HCT116 (cell line): ENCODE results near the gene PDE2A. TPM values are rescaled to one million over a fixed set of nuclear protein-coding genes. Genes with fewer than 3 reads are reported as not detected.

Experiments
- ATAC-seq: fragments of 200-7000 bp; cut with Tn5 transposase; 2 replicates; pipeline ENCODE4 v1.9.1; 2020; ENCODE audit warnings: mild to moderate bottlenecking, moderate library complexity
- BruUV-seq: library from RNA; stranded (reverse); fragments of 400-500 nt; replicated peaks from 2 replicates; lab custom pipeline; 2021; lab: Mats Ljungman, UMichigan
- CTCF ChIA-PET: fragments of 300-600 bp; sonication (Branson Sonifier 250); formaldehyde crosslinking; loops from one replicate; lab custom pipeline; 2021; ENCODE audit warnings: antibody characterized with exemption; lab: Charles Lee
- POLR2A ChIA-PET: fragments of 300-600, 350-600 bp; sonication (Branson Sonifier 250); formaldehyde crosslinking; loops from one replicate; lab custom pipeline; 2021; ENCODE audit warnings: antibody characterized with exemption; lab: Charles Lee
- RAD21 ChIA-PET, 2 experiments: fragments of 300-600 bp; sonication (Branson Sonifier 250); formaldehyde crosslinking; loops; one replicate each; lab custom pipeline; 2023; ENCODE audit warnings: low total read pairs in 2 of 2; ENCODE audit not compliant: uncharacterized antibody in 2 of 2, unreplicated experiment in 2 of 2, low non-redundant PET in 1 of 2; lab: Charles Lee
- DNase-seq: peaks from one replicate; pipeline ENCODE4 v3.0.0-alpha.2; 2010; ENCODE audit warnings: low read depth, low spot score
- H2AFZ ChIP-seq: fragments of 200-600 bp; shearing (Covaris generic), sonication (generic); 2 replicates; pipeline ENCODE4 v1.6.1; 2017; ENCODE audit warnings: low read depth, mixed run types, mixed read lengths, antibody characterized with exemption, low read length; ENCODE audit not compliant: poor library complexity, severe bottlenecking
- H3K27ac ChIP-seq: 2 replicates; pipeline ENCODE4 v1.5.1; 2012; ENCODE audit warnings: low read depth, low read length
- H3K27me3 ChIP-seq: fragments of 200-600 bp; sonication (generic); 2 replicates; pipeline ENCODE4 v1.6.1; 2016; ENCODE audit warnings: mixed run types, low read length, mixed read lengths; ENCODE audit not compliant: insufficient read depth
- H3K36me3 ChIP-seq, 2 experiments: fragments of 200-500 bp in 1 of 2; fragments of 200-600 bp in 1 of 2; sonication (Bioruptor generic) in 1 of 2; sonication (generic) in 1 of 2; 2 replicates each; pipeline versions ENCODE4 v1.5.1 to v1.6.1; 2014 to 2016; ENCODE audit warnings: low read length in 2 of 2, inconsistent platforms in 1 of 2, mixed read lengths in 1 of 2, mixed run types in 1 of 2; ENCODE audit not compliant: insufficient read depth in 2 of 2, control insufficient read depth in 1 of 2
- H3K4me1 ChIP-seq, 2 experiments: fragments of 200-600 bp in 1 of 2; sonication (generic) in 1 of 2; 2 replicates each; pipeline versions ENCODE4 v1.5.1 to v1.6.1; 2012 to 2017; ENCODE audit warnings: low read length in 2 of 2, inconsistent platforms in 1 of 2, mild to moderate bottlenecking in 1 of 2, mixed read lengths in 1 of 2, mixed run types in 1 of 2, moderate library complexity in 1 of 2; ENCODE audit not compliant: insufficient read depth in 2 of 2, control insufficient read depth in 1 of 2
- H3K4me2 ChIP-seq: fragments of 200-600 bp; sonication (generic); 2 replicates; pipeline ENCODE4 v1.6.1; 2017; ENCODE audit warnings: mixed run types, low read length, mixed read lengths
- H3K4me3 ChIP-seq, 2 experiments: fragments of 200-600 bp in 1 of 2; sonication (generic) in 1 of 2; replicated peaks in 1 of 2; 2 replicates each; pipeline ENCODE4 v1.5.1; 2011 to 2016; ENCODE audit warnings: low read length in 2 of 2, control low read depth in 1 of 2, low read depth in 1 of 2, mild to moderate bottlenecking in 1 of 2, mixed read lengths in 1 of 2, mixed run types in 1 of 2
- H3K79me2 ChIP-seq: fragments of 200-600 bp; sonication (generic); 2 replicates; pipeline ENCODE4 v1.6.1; 2017; ENCODE audit warnings: mild to moderate bottlenecking, mixed run types, low read length, moderate library complexity, mixed read lengths; ENCODE audit not compliant: insufficient read depth
- H3K9ac ChIP-seq: fragments of 200-600 bp; sonication (generic); 2 replicates; pipeline ENCODE4 v1.6.1; 2016; ENCODE audit warnings: low read length, mixed read lengths
- H3K9me2 ChIP-seq: fragments of 200-600 bp; sonication (generic), shearing (Covaris generic); 2 replicates; pipeline ENCODE4 v1.6.1; 2017; ENCODE audit warnings: mixed run types, mild to moderate bottlenecking, moderate library complexity; ENCODE audit not compliant: insufficient read depth
- H3K9me3 ChIP-seq, 2 experiments: fragments of 200-500 bp in 1 of 2; fragments of 200-600 bp in 1 of 2; sonication (Bioruptor generic) in 1 of 2; sonication (generic) in 1 of 2; 2 replicates each; pipeline ENCODE4 v1.6.1; 2014 to 2017; ENCODE audit warnings: low read length in 2 of 2, mixed read lengths in 2 of 2, inconsistent platforms in 1 of 2, low read depth in 1 of 2, mild to moderate bottlenecking in 1 of 2, mixed run types in 1 of 2, moderate library complexity in 1 of 2; ENCODE audit not compliant: control insufficient read depth in 1 of 2, insufficient read depth in 1 of 2
- H4K20me1 ChIP-seq: fragments of 200-600 bp; sonication (generic), shearing (Covaris generic); 2 replicates; pipeline ENCODE4 v1.6.1; 2017; ENCODE audit warnings: mixed run types, mild to moderate bottlenecking, moderate library complexity; ENCODE audit not compliant: insufficient read depth
- CEBPB ChIP-seq: IDR thresholded peaks from 2 replicates; pipeline ENCODE4 v1.6.1; 2012; ENCODE audit warnings: low read depth
- EGR1 ChIP-seq: IDR thresholded peaks from 2 replicates; pipeline ENCODE4 v1.6.1; 2012; ENCODE audit warnings: low read depth
- EZH2 ChIP-seq: fragments of 200-600 bp; sonication (generic); IDR thresholded peaks from 2 replicates; pipeline ENCODE4 v1.6.1; 2017; ENCODE audit warnings: antibody characterized with exemption, mixed run types
- EZH2phosphoT487 ChIP-seq: fragments of 200-600 bp; IDR thresholded peaks from 2 replicates; pipeline ENCODE4 v1.6.1; 2018; ENCODE audit warnings: antibody characterized with exemption, borderline replicate concordance
- FOSL1 ChIP-seq: IDR thresholded peaks from 2 replicates; pipeline ENCODE4 v1.6.1; 2012; ENCODE audit warnings: low read depth
- JUND ChIP-seq: IDR thresholded peaks from 2 replicates; pipeline ENCODE4 v1.6.1; 2012
- POLR2A ChIP-seq: IDR thresholded peaks from 2 replicates; pipeline ENCODE4 v1.7.0; 2011; ENCODE audit warnings: borderline replicate concordance; ENCODE audit not compliant: insufficient read depth, insufficient read length; ENCODE audit errors: extremely low read depth
- RAD21 ChIP-seq: IDR thresholded peaks from 2 replicates; pipeline ENCODE4 v1.6.1; 2012; ENCODE audit warnings: low read depth, mild to moderate bottlenecking
- SIN3A ChIP-seq: IDR thresholded peaks from 2 replicates; pipeline ENCODE4 v1.6.1; 2012; ENCODE audit warnings: low read depth
- SP1 ChIP-seq: IDR thresholded peaks from 2 replicates; pipeline ENCODE4 v1.6.1; 2012; ENCODE audit warnings: low read depth
- SRF ChIP-seq: IDR thresholded peaks from 2 replicates; pipeline ENCODE4 v1.6.1; 2012; ENCODE audit warnings: low read depth
- TCF7L2 ChIP-seq: IDR thresholded peaks from 2 replicates; pipeline ENCODE4 v1.7.0; 2011; ENCODE audit warnings: borderline replicate concordance, inconsistent platforms; ENCODE audit not compliant: insufficient read depth, insufficient read length; ENCODE audit errors: extremely low read depth
- YY1 ChIP-seq: IDR thresholded peaks from 2 replicates; pipeline ENCODE4 v1.6.1; 2011; ENCODE audit warnings: low read length, low read depth, moderate library complexity, mild to moderate bottlenecking; ENCODE audit not compliant: insufficient replicate concordance; ENCODE audit errors: extremely low read depth
- ZFX ChIP-seq: fragments of 450-650 bp; IDR thresholded peaks from 2 replicates; pipeline ENCODE4 v1.6.1; 2017
- intact Hi-C: fragments of 100-400 bp; cut with micrococcal nuclease; formaldehyde crosslinking; loops from 2 replicates; pipeline ENCODE4 v1.10.0; 2022
- total RNA-seq: library from RNA; stranded (reverse); gene quantifications from one replicate; pipeline ENCODE4 v1.2.1, GENCODE V29; 2021; ENCODE audit not compliant: unreplicated experiment
- TF ChIP-seq, protein P1 (sequence below): IDR thresholded peaks from 2 replicates; pipeline ENCODE4 v1.6.1; 2011; ENCODE audit warnings: mild to moderate bottlenecking, low read length, moderate library complexity; ENCODE audit not compliant: insufficient replicate concordance; ENCODE audit errors: extremely low read depth
- TF ChIP-seq, protein P2 (sequence below): IDR thresholded peaks from 2 replicates; pipeline ENCODE4 v1.6.1; 2012
- TF ChIP-seq, protein P3 (sequence below), 3 experiments: fragments of 200-600 bp in 1 of 3; sonication (generic) in 1 of 3; IDR thresholded peaks in 2 of 3; conservative IDR thresholded peaks in 1 of 3; 2 replicates each; pipeline ENCODE4 v1.5.1; 2012 to 2017; ENCODE audit warnings: low read depth in 2 of 3, low read length in 2 of 3, antibody characterized with exemption in 1 of 3, borderline replicate concordance in 1 of 3, control low read depth in 1 of 3, mild to moderate bottlenecking in 1 of 3, mixed read lengths in 1 of 3, mixed run types in 1 of 3, moderate library complexity in 1 of 3; ENCODE audit not compliant: insufficient read depth in 1 of 3
- TF ChIP-seq, protein P4 (sequence below): IDR thresholded peaks from 2 replicates; pipeline ENCODE4 v1.6.1; 2012

Gene PDE2A
- total RNA-seq, 1 experiment from 2014 or later = 7.6 TPM

DNA sequence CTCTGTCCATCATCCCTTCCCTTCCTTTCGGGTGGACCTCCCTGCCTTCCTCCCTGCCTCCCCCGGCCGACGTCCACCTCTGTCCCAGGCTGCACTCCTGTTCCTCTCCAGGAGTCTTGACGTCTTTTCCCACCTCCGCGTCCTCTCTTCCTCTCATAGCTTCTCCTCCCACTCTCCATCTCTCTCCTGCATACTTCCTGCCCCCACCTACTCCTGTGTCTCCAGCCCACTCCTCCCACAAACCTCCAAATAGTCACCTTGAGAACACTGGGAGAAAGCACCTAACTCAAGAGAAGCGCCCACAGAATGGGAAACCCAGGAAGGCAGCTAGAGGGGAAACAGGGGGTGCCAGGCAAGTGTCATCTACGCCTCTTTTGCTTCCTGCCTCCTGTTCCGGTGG, 60.8 kb downstream of the PDE2A start:
- ATAC-seq (no peak), DNase-seq (no peak)
- Histone ChIP-seq H2AFZ (no peak overlapping the region), H4K20me1 (no peaks in the 10 kb centered on the region), H3K79me2 (no peaks in the 10 kb centered on the region), H3K27ac (no peak overlapping the region), H3K9ac (no peak overlapping the region), H3K27me3 (peaks cover 52% of the 10 kb centered on the region), H3K9me2 (no peaks in the 10 kb centered on the region), H3K36me3 (no peaks in the 10 kb centered on the region), H3K4me1 (peaks cover 11 to 20% of the 10 kb centered on the region in 2 experiments), H3K4me2 (no peak overlapping the region), H3K9me3 (no peaks in the 10 kb centered on the region), H3K4me3 (no peak overlapping the region)
- CTCF ChIA-PET = no interaction called here
- no TSS peak for BruUV-seq
- TF ChIP-seq YY1 (no peak), SIN3A (no peak)
- TF ChIP-seq, protein P1, sequence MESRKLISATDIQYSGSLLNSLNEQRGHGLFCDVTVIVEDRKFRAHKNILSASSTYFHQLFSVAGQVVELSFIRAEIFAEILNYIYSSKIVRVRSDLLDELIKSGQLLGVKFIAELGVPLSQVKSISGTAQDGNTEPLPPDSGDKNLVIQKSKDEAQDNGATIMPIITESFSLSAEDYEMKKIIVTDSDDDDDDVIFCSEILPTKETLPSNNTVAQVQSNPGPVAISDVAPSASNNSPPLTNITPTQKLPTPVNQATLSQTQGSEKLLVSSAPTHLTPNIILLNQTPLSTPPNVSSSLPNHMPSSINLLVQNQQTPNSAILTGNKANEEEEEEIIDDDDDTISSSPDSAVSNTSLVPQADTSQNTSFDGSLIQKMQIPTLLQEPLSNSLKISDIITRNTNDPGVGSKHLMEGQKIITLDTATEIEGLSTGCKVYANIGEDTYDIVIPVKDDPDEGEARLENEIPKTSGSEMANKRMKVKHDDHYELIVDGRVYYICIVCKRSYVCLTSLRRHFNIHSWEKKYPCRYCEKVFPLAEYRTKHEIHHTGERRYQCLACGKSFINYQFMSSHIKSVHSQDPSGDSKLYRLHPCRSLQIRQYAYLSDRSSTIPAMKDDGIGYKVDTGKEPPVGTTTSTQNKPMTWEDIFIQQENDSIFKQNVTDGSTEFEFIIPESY = no peak
- RAD21 ChIA-PET = no interaction called here
- intact Hi-C loops = no loop called here
- POLR2A ChIA-PET = no interaction called here

DNA sequence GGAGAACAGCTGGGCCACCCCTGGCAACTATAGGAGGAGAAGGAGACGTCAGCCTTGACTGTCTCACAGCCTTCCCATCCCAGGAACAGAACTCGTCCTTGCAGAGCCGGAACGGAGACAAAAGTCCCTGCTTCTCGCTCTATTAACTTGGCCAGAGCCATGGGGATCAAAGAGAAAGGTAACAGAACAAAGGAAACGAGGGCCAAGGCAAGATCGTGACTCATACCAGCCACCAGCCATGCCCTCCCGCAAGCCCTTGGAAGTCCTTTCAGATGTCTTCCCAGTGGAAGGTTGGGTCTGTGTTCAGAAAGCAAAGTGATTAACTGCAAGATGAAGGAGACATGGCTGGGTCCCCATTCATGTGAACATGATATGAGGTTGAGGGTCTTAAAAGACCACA, 64.7 kb downstream of the PDE2A start:
- Histone ChIP-seq H2AFZ (no peak overlapping the region), H3K27ac (no peak overlapping the region), H3K9me2 (no peaks in the 10 kb centered on the region), H3K4me2 (peak overlapping the region; percentile 71), H3K9ac (no peak overlapping the region), H3K36me3 (no peaks in the 10 kb centered on the region), H3K4me3 (peak overlapping the region in 1 of 2 experiments; percentile 29; a peak in 2 of 4 replicates), H3K79me2 (no peaks in the 10 kb centered on the region), H4K20me1 (no peaks in the 10 kb centered on the region), H3K27me3 (peaks cover 51% of the 10 kb centered on the region), H3K4me1 (peaks cover 11 to 30% of the 10 kb centered on the region in 2 experiments), H3K9me3 (no peaks in the 10 kb centered on the region)
- ATAC-seq = peak; percentile 87
- ChIA-PET POLR2A (no interaction called here), RAD21 (no interaction called here), CTCF (interaction anchor here (0.9 to 2.0 kb wide), 7 partner anchors 10 to 125 kb away, joined by 3 to 17 read pairs (median 4); no protein-coding TSS in a partner anchor)
- intact Hi-C loops = no loop called here
- TF ChIP-seq CEBPB (no peak), SP1 (no peak), TCF7L2 (peak; percentile 98), EGR1 (no peak), POLR2A (no peak), EZH2 (no peak), EZH2phosphoT487 (no peak), JUND (peak; percentile 67), SRF (no peak), RAD21 (no peak), ZFX (no peak), FOSL1 (no peak), SIN3A (no peak)
- TF ChIP-seq, protein P2, sequence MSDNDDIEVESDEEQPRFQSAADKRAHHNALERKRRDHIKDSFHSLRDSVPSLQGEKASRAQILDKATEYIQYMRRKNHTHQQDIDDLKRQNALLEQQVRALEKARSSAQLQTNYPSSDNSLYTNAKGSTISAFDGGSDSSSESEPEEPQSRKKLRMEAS = 0 out of 2 replicates have a peak, but pooled peaks have one; percentile 13
- TF ChIP-seq, protein P3, sequence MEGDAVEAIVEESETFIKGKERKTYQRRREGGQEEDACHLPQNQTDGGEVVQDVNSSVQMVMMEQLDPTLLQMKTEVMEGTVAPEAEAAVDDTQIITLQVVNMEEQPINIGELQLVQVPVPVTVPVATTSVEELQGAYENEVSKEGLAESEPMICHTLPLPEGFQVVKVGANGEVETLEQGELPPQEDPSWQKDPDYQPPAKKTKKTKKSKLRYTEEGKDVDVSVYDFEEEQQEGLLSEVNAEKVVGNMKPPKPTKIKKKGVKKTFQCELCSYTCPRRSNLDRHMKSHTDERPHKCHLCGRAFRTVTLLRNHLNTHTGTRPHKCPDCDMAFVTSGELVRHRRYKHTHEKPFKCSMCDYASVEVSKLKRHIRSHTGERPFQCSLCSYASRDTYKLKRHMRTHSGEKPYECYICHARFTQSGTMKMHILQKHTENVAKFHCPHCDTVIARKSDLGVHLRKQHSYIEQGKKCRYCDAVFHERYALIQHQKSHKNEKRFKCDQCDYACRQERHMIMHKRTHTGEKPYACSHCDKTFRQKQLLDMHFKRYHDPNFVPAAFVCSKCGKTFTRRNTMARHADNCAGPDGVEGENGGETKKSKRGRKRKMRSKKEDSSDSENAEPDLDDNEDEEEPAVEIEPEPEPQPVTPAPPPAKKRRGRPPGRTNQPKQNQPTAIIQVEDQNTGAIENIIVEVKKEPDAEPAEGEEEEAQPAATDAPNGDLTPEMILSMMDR (IDR thresholded peaks at IDR 0.05 in 2 of 3, conservative IDR thresholded peaks at IDR 0.05 in 1 of 3; ENCODE audit: borderline replicate concordance in 1 of 3, insufficient read depth in 1 of 3, low read depth in 2 of 3, low read length in 2 of 3) = no peak
- TF ChIP-seq, protein P4, sequence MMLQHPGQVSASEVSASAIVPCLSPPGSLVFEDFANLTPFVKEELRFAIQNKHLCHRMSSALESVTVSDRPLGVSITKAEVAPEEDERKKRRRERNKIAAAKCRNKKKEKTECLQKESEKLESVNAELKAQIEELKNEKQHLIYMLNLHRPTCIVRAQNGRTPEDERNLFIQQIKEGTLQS = no peak
- peak; percentile 59 for DNase-seq
- no TSS peak for BruUV-seq
